Loucy (cell line): Measurements from ENCODE around the gene FOXP1.

ENCODE experiments used
- CTCF ChIP-seq: fragments of 200-600 bp; sonication (generic); conservative IDR thresholded peaks from 2 replicates; pipeline ENCODE4 v1.5.1; 2014; ENCODE audit warnings: mild to moderate bottlenecking, antibody characterized with exemption, low read length
- EZH2phosphoT487 ChIP-seq: fragments of 200-600 bp; IDR thresholded peaks from 2 replicates; pipeline ENCODE4 v1.6.1; 2018; ENCODE audit warnings: antibody characterized with exemption, mild to moderate bottlenecking, moderate library complexity, borderline replicate concordance

- TF ChIP-seq CTCF (no peak), EZH2phosphoT487 (no peak)
Observed at GRCh38 chr3:71372241-71372768, 211.2 kb downstream of the FOXP1 start.
